Rectal smooth muscle tissue (tissue), 1 donor: Measurements from ENCODE around the gene COL6A2.

Experiments used
- H3K27ac ChIP-seq: one replicate; pipeline ENCODE4 v1.7.0; 2013; ENCODE audit warnings: low read depth, low read length, inconsistent platforms
- H3K27me3 ChIP-seq: one replicate; pipeline ENCODE4 v1.7.0; 2013; ENCODE audit warnings: low read length; ENCODE audit not compliant: control insufficient read depth, insufficient read depth
- H3K36me3 ChIP-seq: one replicate; pipeline ENCODE4 v1.7.0; 2013; ENCODE audit warnings: low read length; ENCODE audit not compliant: control insufficient read depth, insufficient read depth
- H3K4me1 ChIP-seq: one replicate; pipeline ENCODE4 v1.7.0; 2013; ENCODE audit warnings: low read length; ENCODE audit not compliant: control insufficient read depth, insufficient read depth
- H3K4me3 ChIP-seq: one replicate; pipeline ENCODE4 v1.7.0; 2013; ENCODE audit warnings: low read length
- H3K9ac ChIP-seq: one replicate; pipeline ENCODE4 v1.7.0; 2013; ENCODE audit warnings: low read length

Gene COL6A2

GRCh38 chr21:46077674-46078101 is 20.2 kb upstream of the COL6A2 start:
- Histone ChIP-seq H3K27me3 (no peaks in the 10 kb centered on the region), H3K36me3 (no peaks in the 10 kb centered on the region), H3K4me1 (peaks cover 19% of the 10 kb centered on the region)

GRCh38 chr21:46078322-46078977 is 19.5 kb upstream of the COL6A2 start:
- no peak overlapping the region for H3K27ac ChIP-seq

More at GRCh38 chr21:46077674-46078101, 20.2 kb upstream of the COL6A2 start:
- no peak overlapping the region for H3K27ac ChIP-seq
- no peak overlapping the region for H3K4me3 ChIP-seq
- H3K9ac ChIP-seq = no peak overlapping the region

DNA sequence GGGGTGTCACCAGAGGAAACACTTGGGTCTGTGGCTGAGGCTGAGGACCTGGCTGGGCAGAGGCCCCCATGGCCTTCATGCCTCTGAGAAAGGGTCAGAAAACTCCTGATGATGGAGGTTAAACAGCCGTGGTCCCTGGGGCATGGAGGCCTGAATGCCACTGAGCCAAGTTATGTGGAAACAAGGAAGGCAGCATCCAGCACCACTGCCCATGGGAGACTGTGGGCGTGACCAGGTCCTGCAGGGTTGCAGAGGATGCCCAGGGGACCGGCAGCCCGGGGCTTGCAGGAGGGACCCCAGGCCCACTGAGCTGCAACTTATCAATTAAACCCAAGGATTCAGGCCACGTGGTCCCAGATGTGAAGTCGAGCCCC is 18.9 kb upstream of the COL6A2 start:
- H3K4me1 ChIP-seq = peaks cover 19% of the 10 kb centered on the region
- no peak overlapping the region for H3K27ac ChIP-seq
- no peaks in the 10 kb centered on the region for H3K36me3 ChIP-seq
- no peaks in the 10 kb centered on the region for H3K27me3 ChIP-seq
- no peak overlapping the region for H3K4me3 ChIP-seq
- H3K9ac ChIP-seq = no peak overlapping the region

More at GRCh38 chr21:46078322-46078977, 19.5 kb upstream of the COL6A2 start:
- Histone ChIP-seq H3K4me1 (peaks cover 19% of the 10 kb centered on the region), H3K9ac (no peak overlapping the region), H3K4me3 (no peak overlapping the region), H3K27me3 (no peaks in the 10 kb centered on the region), H3K36me3 (no peaks in the 10 kb centered on the region)

DNA sequence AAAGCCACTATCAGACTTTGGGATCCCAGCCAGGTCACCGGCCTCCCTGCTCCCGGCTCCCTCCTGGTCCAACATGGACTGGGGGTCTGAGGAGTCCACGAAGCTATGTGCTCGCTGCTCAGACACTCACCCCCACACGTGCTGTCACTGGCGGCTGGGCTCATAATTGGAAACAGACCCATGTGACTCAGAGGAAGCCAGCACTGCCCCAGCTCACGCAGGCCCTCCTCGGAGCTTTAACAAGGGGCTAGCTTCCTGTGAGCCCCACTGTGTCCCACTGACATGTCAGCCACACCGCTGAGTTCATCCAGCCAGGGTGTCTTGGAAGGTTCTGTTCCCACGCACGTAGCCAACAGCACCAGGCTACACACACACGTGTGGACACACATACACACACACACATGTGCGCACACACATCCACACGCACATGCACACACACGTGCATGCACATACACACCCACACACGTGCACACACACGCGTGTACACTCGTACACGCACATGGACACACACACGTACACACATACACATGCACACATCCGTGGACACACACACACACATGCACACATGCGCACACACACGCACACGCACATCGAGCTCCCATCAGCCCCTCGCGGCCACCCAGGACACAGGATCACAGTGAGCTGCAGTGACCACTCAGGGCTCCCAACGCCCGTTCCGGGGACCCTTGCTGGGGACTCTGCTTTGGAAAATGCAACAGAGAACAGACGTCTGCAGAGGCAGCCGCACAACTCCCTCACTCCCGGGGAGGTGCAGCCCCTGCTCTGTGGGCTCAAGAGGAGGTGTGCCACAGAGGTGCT is 18.4 kb upstream of the COL6A2 start:
- H3K4me3 ChIP-seq = no peak overlapping the region
- peaks cover 19% of the 10 kb centered on the region for H3K4me1 ChIP-seq
- H3K9ac ChIP-seq = no peak overlapping the region
- no peaks in the 10 kb centered on the region for H3K36me3 ChIP-seq
- no peaks in the 10 kb centered on the region for H3K27me3 ChIP-seq
- H3K27ac ChIP-seq = no peak overlapping the region

- H3K27ac ChIP-seq = peak overlapping the region; percentile 36
- H3K4me3 ChIP-seq = no peak overlapping the region
- H3K27me3 ChIP-seq = no peaks in the 10 kb centered on the region
- H3K9ac ChIP-seq = no peak overlapping the region
- H3K36me3 ChIP-seq = no peaks in the 10 kb centered on the region
- peaks cover 19% of the 10 kb centered on the region for H3K4me1 ChIP-seq
Observed at GRCh38 chr21:46080171-46081021, 17.5 kb upstream of the COL6A2 start.

DNA sequence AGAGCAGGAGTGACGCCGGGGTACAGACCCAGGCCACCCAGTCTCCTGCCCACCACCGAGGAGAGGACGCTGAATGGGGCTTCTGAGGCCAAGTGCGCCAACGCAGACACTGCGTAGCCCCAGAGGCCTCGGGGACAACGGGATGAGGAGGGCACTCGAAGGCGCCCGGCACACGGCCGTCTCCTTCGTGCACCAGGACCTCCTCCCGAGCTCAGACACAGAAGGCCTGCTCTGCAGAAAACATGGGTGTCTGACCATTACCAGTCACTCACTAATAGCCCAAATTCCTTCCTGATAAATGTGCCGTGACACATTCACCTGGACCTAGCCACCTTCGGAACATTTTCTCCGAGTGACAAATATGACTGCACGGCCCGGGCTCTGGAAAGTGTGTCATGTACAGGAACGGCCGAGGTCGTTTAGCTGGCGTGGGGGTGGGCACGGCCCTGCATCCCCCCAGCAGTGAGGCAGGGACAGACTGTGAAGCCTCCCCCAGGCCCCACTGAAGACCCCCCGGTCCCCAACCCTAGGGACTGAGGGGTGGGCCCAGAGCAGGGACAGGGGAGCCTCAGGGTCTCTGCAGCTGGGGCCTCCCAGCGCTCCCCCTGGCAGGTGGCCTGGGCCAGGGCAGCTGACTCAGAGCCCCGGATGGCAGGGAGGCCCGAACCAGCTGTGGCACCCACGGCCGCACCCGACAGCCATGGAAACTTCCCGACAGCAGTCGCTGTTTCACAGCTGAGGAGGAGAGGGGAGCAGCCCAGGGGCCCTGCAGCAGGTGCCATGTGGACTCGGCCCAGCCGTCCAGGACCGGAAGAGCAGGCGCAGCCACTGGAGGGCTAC is 16.7 kb upstream of the COL6A2 start:
- no peaks in the 10 kb centered on the region for H3K27me3 ChIP-seq
- peaks cover 19% of the 10 kb centered on the region for H3K4me1 ChIP-seq
- H3K27ac ChIP-seq = peak overlapping the region; percentile 36
- no peak overlapping the region for H3K9ac ChIP-seq
- H3K4me3 ChIP-seq = no peak overlapping the region
- H3K36me3 ChIP-seq = no peaks in the 10 kb centered on the region

- H3K9ac ChIP-seq = no peak overlapping the region
- no peaks in the 10 kb centered on the region for H3K27me3 ChIP-seq
- no peaks in the 10 kb centered on the region for H3K36me3 ChIP-seq
- H3K4me3 ChIP-seq = no peak overlapping the region
- H3K4me1 ChIP-seq = peaks cover 19% of the 10 kb centered on the region
- H3K27ac ChIP-seq = no peak overlapping the region
Observed at GRCh38 chr21:46081862-46082712, 15.8 kb upstream of the COL6A2 start.

DNA sequence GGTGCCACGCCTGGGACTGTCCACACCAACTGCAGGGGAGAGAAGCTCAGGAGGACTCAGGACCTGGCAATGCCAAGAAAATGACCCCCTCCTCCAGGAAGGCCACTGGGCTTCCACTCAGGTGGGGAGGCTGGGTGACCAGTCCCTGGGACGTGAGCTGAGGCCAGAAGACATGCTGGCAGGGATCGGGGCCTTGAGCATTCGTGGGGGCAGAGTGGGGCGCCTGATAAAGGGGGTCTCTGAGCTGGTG is 15.3 kb upstream of the COL6A2 start:
- Histone ChIP-seq H3K9ac (no peak overlapping the region), H3K36me3 (no peaks in the 10 kb centered on the region), H3K27ac (no peak overlapping the region), H3K4me3 (no peak overlapping the region), H3K4me1 (peaks cover 19% of the 10 kb centered on the region), H3K27me3 (no peaks in the 10 kb centered on the region)

GRCh38 chr21:46082963-46083790 is 14.7 kb upstream of the COL6A2 start:
- Histone ChIP-seq H3K27me3 (no peaks in the 10 kb centered on the region), H3K4me3 (no peak overlapping the region), H3K36me3 (no peaks in the 10 kb centered on the region), H3K27ac (peak overlapping the region; percentile 0), H3K9ac (no peak overlapping the region), H3K4me1 (peaks cover 19% of the 10 kb centered on the region)

- Histone ChIP-seq H3K27me3 (no peaks in the 10 kb centered on the region), H3K9ac (no peak overlapping the region), H3K4me1 (peaks cover 18% of the 10 kb centered on the region), H3K4me3 (no peak overlapping the region), H3K27ac (peak overlapping the region; percentile 0), H3K36me3 (no peaks in the 10 kb centered on the region)
Observed at GRCh38 chr21:46083791-46084561, 13.9 kb upstream of the COL6A2 start.
